Measurements from ENCODE around the gene ETV5.
A peak's percentile ranks its signal among the peaks of the same experiment; 100 is the strongest.

Gene ETV5

GRCh38 chr3:186096290-186096689 lies 12.6 kb downstream of the ETV5 start:
- H3K4me3 ChIP-seq: no peak overlapping the region
- DNase-seq (ENCODE audit: low spot score): no peak
- H3K27ac ChIP-seq: peak overlapping the region in 1 of 2 donors; percentile 31
- TF ChIP-seq CTCF (IDR thresholded peaks at IDR 0.05): no peak

GRCh38 chr3:186095561-186096081 lies 13.3 kb downstream of the ETV5 start:
- H3K4me3 ChIP-seq: no peak overlapping the region
- no peak for TF ChIP-seq CTCF (IDR thresholded peaks at IDR 0.05)
- no peak for DNase-seq (ENCODE audit: low spot score)
- peak overlapping the region in 1 of 2 donors; percentile 37 for H3K27ac ChIP-seq

GRCh38 chr3:186094696-186095425 lies 14.0 kb downstream of the ETV5 start:
- peak overlapping the region in 1 of 2 donors; percentile 37 for H3K27ac ChIP-seq
- H3K4me3 ChIP-seq: no peak overlapping the region
- no peak for TF ChIP-seq CTCF (IDR thresholded peaks at IDR 0.05)
- DNase-seq (ENCODE audit: low spot score): no peak

- no peak overlapping the region for H3K4me3 ChIP-seq
- TF ChIP-seq CTCF (IDR thresholded peaks at IDR 0.05): no peak
- H3K27ac ChIP-seq: no peak overlapping the region
- no peak for DNase-seq (ENCODE audit: low spot score)
Measured at GRCh38 chr3:186094271-186094670, 14.6 kb downstream of the ETV5 start.

GRCh38 chr3:186093271-186093900 lies 15.5 kb downstream of the ETV5 start:
- no peak for TF ChIP-seq CTCF (IDR thresholded peaks at IDR 0.05)
- Histone ChIP-seq H3K27ac (no peak overlapping the region), H3K4me3 (no peak overlapping the region)
- DNase-seq (ENCODE audit: low spot score): no peak

GRCh38 chr3:186092360-186093070 lies 16.4 kb downstream of the ETV5 start:
- H3K27ac ChIP-seq: no peak overlapping the region
- H3K4me3 ChIP-seq: no peak overlapping the region
- TF ChIP-seq CTCF (IDR thresholded peaks at IDR 0.05): no peak
- no peak for DNase-seq (ENCODE audit: low spot score)

Data from coronary artery (tissue), 2 donors.